SK-N-SH (cell line): ENCODE data around the gene SLC25A20. TPM values are rescaled to one million over a fixed set of nuclear protein-coding genes. Genes with fewer than 3 reads are reported as not detected.
A peak's percentile ranks its signal among the peaks of the same experiment; 100 is the strongest.

Source experiments
- CTCF ChIA-PET: fragments of 300-600, 350-600 bp; formaldehyde crosslinking; extraction: SDS; loops from one replicate; lab custom pipeline; 2021; lab: Yijun Ruan, JAX
- POLR2A ChIA-PET: fragments of 350-600 bp; sonication (Branson Sonifier 250); formaldehyde crosslinking; extraction: SDS; loops from one replicate; lab custom pipeline; 2020; ENCODE audit warnings: antibody characterized with exemption, inconsistent platforms; lab: Yijun Ruan, JAX
- DNase-seq: peaks from one replicate; pipeline ENCODE4 v3.0.0; 2012
- H2AFZ ChIP-seq: fragments of 200-600 bp; sonication (generic); 2 replicates; pipeline ENCODE4 v1.8.1; 2016; ENCODE audit warnings: antibody characterized with exemption, mild to moderate bottlenecking, low read depth
- H3F3A ChIP-seq: fragments of 200-600 bp; sonication (generic); replicated peaks from 2 replicates; pipeline ENCODE3; 2016; ENCODE audit warnings: antibody characterized with exemption, mild to moderate bottlenecking; ENCODE audit not compliant: insufficient read depth
- H3K27ac ChIP-seq, 2 experiments: fragments of 200-500 bp in 1 of 2; fragments of 200-600 bp in 1 of 2; sonication (Bioruptor generic) in 1 of 2; sonication (generic), shearing (Covaris generic) in 1 of 2; 2 replicates each; pipeline versions ENCODE4 v1.5.1 to v1.6.1; 2014 to 2016; ENCODE audit warnings: low read depth in 2 of 2, inconsistent platforms in 1 of 2, low read length in 1 of 2, mild to moderate bottlenecking in 1 of 2, mixed read lengths in 1 of 2
- H3K27me3 ChIP-seq: fragments of 200-600 bp; sonication (generic), shearing (Covaris generic); 2 replicates; pipeline ENCODE4 v1.6.1; 2016; ENCODE audit warnings: mixed run types; ENCODE audit not compliant: insufficient read depth
- H3K36me3 ChIP-seq, 2 experiments: fragments of 200-500 bp in 1 of 2; fragments of 200-600 bp in 1 of 2; sonication (Bioruptor generic) in 1 of 2; sonication (generic) in 1 of 2; replicated peaks in 1 of 2; 2 replicates each; pipeline versions ENCODE3 to v1.5.1; 2014 to 2016; ENCODE audit warnings: low read length in 1 of 2, mild to moderate bottlenecking in 1 of 2; ENCODE audit not compliant: insufficient read depth in 2 of 2, control insufficient read depth in 1 of 2
- H3K4me1 ChIP-seq, 2 experiments: fragments of 200-500 bp in 1 of 2; fragments of 200-600 bp in 1 of 2; sonication (Bioruptor generic) in 1 of 2; sonication (generic), shearing (Covaris generic) in 1 of 2; 2 replicates each; pipeline versions ENCODE4 v1.5.1 to v1.6.1; 2014 to 2016; ENCODE audit warnings: low read depth in 1 of 2, low read length in 1 of 2, mixed run types in 1 of 2; ENCODE audit not compliant: insufficient read depth in 2 of 2, control insufficient read depth in 1 of 2
- H3K4me2 ChIP-seq: fragments of 200-600 bp; sonication (generic), shearing (Covaris generic); 2 replicates; pipeline ENCODE4 v1.6.1; 2017; ENCODE audit warnings: mixed run types
- H3K4me3 ChIP-seq, 2 experiments: fragments of 200-500 bp in 1 of 2; fragments of 200-600 bp in 1 of 2; sonication (Bioruptor generic) in 1 of 2; sonication (generic), shearing (Covaris generic) in 1 of 2; 2 replicates each; pipeline versions ENCODE4 v1.5.1 to v1.8.1; 2014 to 2016; ENCODE audit warnings: low read depth in 2 of 2, inconsistent platforms in 1 of 2, low read length in 1 of 2, mild to moderate bottlenecking in 1 of 2, mixed read lengths in 1 of 2, moderate library complexity in 1 of 2
- H3K79me2 ChIP-seq: fragments of 200-600 bp; sonication (generic); 2 replicates; pipeline ENCODE4 v1.8.1; 2017; ENCODE audit warnings: mild to moderate bottlenecking; ENCODE audit not compliant: insufficient read depth
- H3K9ac ChIP-seq: fragments of 200-600 bp; sonication (generic); 2 replicates; pipeline ENCODE4 v1.6.1; 2017; ENCODE audit warnings: mixed run types
- H3K9me2 ChIP-seq: fragments of 200-600 bp; sonication (generic); 2 replicates; pipeline ENCODE4 v1.6.1; 2017; ENCODE audit warnings: mixed run types
- H3K9me3 ChIP-seq: fragments of 200-600 bp; sonication (generic); 2 replicates; pipeline ENCODE4 v1.6.1; 2017; ENCODE audit warnings: mixed run types, mild to moderate bottlenecking, moderate library complexity
- H4K20me1 ChIP-seq: fragments of 200-600 bp; sonication (generic); 2 replicates; pipeline ENCODE4 v1.6.1; 2017; ENCODE audit warnings: mild to moderate bottlenecking, mixed run types; ENCODE audit not compliant: insufficient read depth
- CHD2 ChIP-seq: fragments of 150-350 bp; IDR thresholded peaks from 2 replicates; pipeline ENCODE4 v1.6.1; 2018; ENCODE audit warnings: low read length; ENCODE audit not compliant: partially characterized antibody
- ELF1 ChIP-seq: IDR thresholded peaks from 2 replicates; pipeline ENCODE4 v1.4.0; 2012
- EP300 ChIP-seq, 2 experiments: IDR thresholded peaks; 2 replicates each; pipeline versions ENCODE4 v1.4.0 to v1.6.1; 2012; ENCODE audit warnings: borderline replicate concordance in 1 of 2, low read depth in 1 of 2, low read length in 1 of 2
- EZH2phosphoT487 ChIP-seq: fragments of 200-600 bp; sonication (generic); IDR thresholded peaks from 2 replicates; pipeline ENCODE4 v1.6.1; 2017; ENCODE audit warnings: low read depth, mixed run types, mild to moderate bottlenecking, antibody characterized with exemption, moderate library complexity, borderline replicate concordance
- FOSL2 ChIP-seq: IDR thresholded peaks from 2 replicates; pipeline ENCODE4 v1.4.0; 2012; ENCODE audit warnings: low read depth, mild to moderate bottlenecking, moderate library complexity, borderline replicate concordance
- GABPA ChIP-seq: IDR thresholded peaks from 2 replicates; pipeline ENCODE4 v1.4.0; 2012; ENCODE audit warnings: low read depth, mild to moderate bottlenecking
- MEF2A ChIP-seq: IDR thresholded peaks from 2 replicates; pipeline ENCODE4 v1.4.0; 2012; ENCODE audit warnings: low read depth, borderline replicate concordance
- MXI1 ChIP-seq: IDR thresholded peaks from 2 replicates; pipeline ENCODE4 v1.6.1; 2012; ENCODE audit warnings: mild to moderate bottlenecking, low read depth, low read length, improper control_type of control experiment
- NFIC ChIP-seq: IDR thresholded peaks from 2 replicates; pipeline ENCODE4 v1.4.0; 2012; ENCODE audit warnings: borderline replicate concordance
- NRF1 ChIP-seq: IDR thresholded peaks from 2 replicates; pipeline ENCODE4 v1.6.1; 2012; ENCODE audit warnings: low read depth, mild to moderate bottlenecking, low read length
- POLR2AphosphoS5 ChIP-seq: IDR thresholded peaks from 2 replicates; pipeline ENCODE4 v1.6.1; 2012; ENCODE audit warnings: low read depth, low read length
- RCOR1 ChIP-seq: fragments of 150-350 bp; IDR thresholded peaks from 2 replicates; pipeline ENCODE4 v1.6.1; 2017; ENCODE audit warnings: antibody characterized with exemption, low read length
- RXRA ChIP-seq: IDR thresholded peaks from 2 replicates; pipeline ENCODE4 v1.4.0; 2012; ENCODE audit warnings: low read depth, mild to moderate bottlenecking, borderline replicate concordance
- SMC3 ChIP-seq: IDR thresholded peaks from 2 replicates; pipeline ENCODE4 v1.6.1; 2012; ENCODE audit warnings: low read depth, low read length, improper control_type of control experiment
- TCF12 ChIP-seq: IDR thresholded peaks from 2 replicates; pipeline ENCODE4 v1.4.0; 2012
- TEAD4 ChIP-seq: IDR thresholded peaks from 2 replicates; pipeline ENCODE4 v1.4.0; 2012; ENCODE audit warnings: mild to moderate bottlenecking, borderline replicate concordance; ENCODE audit not compliant: insufficient read depth
- USF1 ChIP-seq: IDR thresholded peaks from 2 replicates; pipeline ENCODE4 v1.4.0; 2012; ENCODE audit warnings: low read depth, borderline replicate concordance
- USF2 ChIP-seq: fragments of 150-350 bp; IDR thresholded peaks from 2 replicates; pipeline ENCODE4 v1.6.1; 2017; ENCODE audit warnings: antibody characterized with exemption, low read length, low read depth, borderline replicate concordance
- YY1 ChIP-seq: IDR thresholded peaks from 2 replicates; pipeline ENCODE4 v1.4.0; 2012; ENCODE audit warnings: low read depth, mild to moderate bottlenecking
- WGBS: methylation state at CpG from one replicate; pipeline ENCODE4 v1.1.6; 2017; ENCODE audit warnings: low lambda C conversion rate; 5-methylcytosine and 5-hydroxymethylcytosine counted together
- polyA plus RNA-seq, 3 experiments: library from polyadenylated mRNA; depleted of rRNA; stranded (reverse); fragments of >200 nt; gene quantifications; 2 replicates each; pipeline ENCODE4 v1.2.3, GENCODE V29; 2012

Gene SLC25A20
- polyA plus RNA-seq, 1 of the 3 experiments (the other 2 are of a cell fraction): 30.3 TPM

- Histone ChIP-seq H2AFZ (no peak overlapping the region), H3K79me2 (peaks cover 100% of the 10 kb centered on the region), H3K36me3 (peaks cover 46 to 47% of the 10 kb centered on the region in 2 experiments), H4K20me1 (peaks cover 68% of the 10 kb centered on the region), H3K4me1 (peaks cover 13 to 24% of the 10 kb centered on the region in 2 experiments; a peak in 3 of 4 replicates), H3K27me3 (no peaks in the 10 kb centered on the region), H3K9me3 (no peaks in the 10 kb centered on the region), H3K4me3 (no peak overlapping the region), H3F3A (peaks cover 19% of the 10 kb centered on the region), H3K9ac (no peak overlapping the region), H3K4me2 (no peak overlapping the region), H3K27ac (no peak overlapping the region), H3K9me2 (no peaks in the 10 kb centered on the region)
- 72% methylated on average over 3 of the region's 3 CpGs for WGBS
- ChIA-PET POLR2A (interaction anchor here (1.4 kb wide), 1 partner anchor 11 kb away, joined by 6 read pairs; no protein-coding TSS in a partner anchor), CTCF (interaction anchor here (4.3 kb wide), 1 partner anchor 11 kb away, joined by 18 read pairs; the partner anchor contains the start of gene ARIH2)
- DNase-seq: no peak
- TF ChIP-seq POLR2AphosphoS5 (no peak), EP300 (IDR thresholded peaks at IDR 0.05; ENCODE audit: borderline replicate concordance in 1 of 2, low read depth in 1 of 2, low read length in 1 of 2) (0 out of 4 replicates have a peak, but pooled peaks of 1 of the 2 experiments have one; percentile 9)
Observed at GRCh38 chr3:48930590-48930989, 31.9 kb upstream of the SLC25A20 start.

GRCh38 chr3:48929358-48930035, 30.8 kb upstream of the SLC25A20 start:
- Histone ChIP-seq H3K27ac (peak overlapping the region in 1 of 2 experiments; percentile 19; a peak in 1 of 4 replicates), H2AFZ (no peak overlapping the region), H3K9me3 (no peaks in the 10 kb centered on the region), H3K9me2 (no peaks in the 10 kb centered on the region), H3F3A (peaks cover 19% of the 10 kb centered on the region), H3K27me3 (no peaks in the 10 kb centered on the region), H4K20me1 (peaks cover 65% of the 10 kb centered on the region), H3K79me2 (peaks cover 100% of the 10 kb centered on the region), H3K4me1 (peaks cover 13 to 24% of the 10 kb centered on the region in 2 experiments; a peak in 3 of 4 replicates), H3K4me2 (no peak overlapping the region), H3K9ac (no peak overlapping the region), H3K36me3 (peaks cover 38 to 46% of the 10 kb centered on the region in 2 experiments), H3K4me3 (no peak overlapping the region)
- POLR2A ChIA-PET: interaction anchor here (0.6 to 1.4 kb wide), 2 partner anchors 10 to 223 kb away, joined by 6 read pairs; no protein-coding TSS in a partner anchor
- DNase-seq: no peak
- WGBS: 71% methylated on average over 3 of the region's 3 CpGs
- no peak for TF ChIP-seq ELF1
- no peak for TF ChIP-seq RCOR1
- TF ChIP-seq NFIC: no peak
- no peak for TF ChIP-seq TEAD4
- no peak for TF ChIP-seq USF2
- no peak for TF ChIP-seq MXI1
- no peak for TF ChIP-seq GABPA
- TF ChIP-seq FOSL2: no peak
- no peak for TF ChIP-seq POLR2AphosphoS5
- TF ChIP-seq NRF1: no peak
- no peak for TF ChIP-seq EZH2phosphoT487
- no peak for TF ChIP-seq CHD2
- TF ChIP-seq SMC3: no peak
- TF ChIP-seq EP300 (IDR thresholded peaks at IDR 0.05; ENCODE audit: borderline replicate concordance in 1 of 2, low read depth in 1 of 2, low read length in 1 of 2): no peak
- no peak for TF ChIP-seq TCF12
- no peak for TF ChIP-seq MEF2A
- TF ChIP-seq YY1: no peak
- TF ChIP-seq USF1: no peak
- TF ChIP-seq RXRA: no peak
- CTCF ChIA-PET: interaction anchor here (1.0 to 4.3 kb wide), 2 partner anchors 10 to 12 kb away, joined by 3 to 18 read pairs; partner anchors contain the start of gene ARIH2
